ENCODE data around the gene COL1A2. TPM values are rescaled to one million over a fixed set of nuclear protein-coding genes. Genes with fewer than 3 reads are reported as not detected.

Gene COL1A2
- total RNA-seq, 4 donors from 2014 or later = 59.1 to 10,885 (median 259) TPM

- TF ChIP-seq, protein P1, sequence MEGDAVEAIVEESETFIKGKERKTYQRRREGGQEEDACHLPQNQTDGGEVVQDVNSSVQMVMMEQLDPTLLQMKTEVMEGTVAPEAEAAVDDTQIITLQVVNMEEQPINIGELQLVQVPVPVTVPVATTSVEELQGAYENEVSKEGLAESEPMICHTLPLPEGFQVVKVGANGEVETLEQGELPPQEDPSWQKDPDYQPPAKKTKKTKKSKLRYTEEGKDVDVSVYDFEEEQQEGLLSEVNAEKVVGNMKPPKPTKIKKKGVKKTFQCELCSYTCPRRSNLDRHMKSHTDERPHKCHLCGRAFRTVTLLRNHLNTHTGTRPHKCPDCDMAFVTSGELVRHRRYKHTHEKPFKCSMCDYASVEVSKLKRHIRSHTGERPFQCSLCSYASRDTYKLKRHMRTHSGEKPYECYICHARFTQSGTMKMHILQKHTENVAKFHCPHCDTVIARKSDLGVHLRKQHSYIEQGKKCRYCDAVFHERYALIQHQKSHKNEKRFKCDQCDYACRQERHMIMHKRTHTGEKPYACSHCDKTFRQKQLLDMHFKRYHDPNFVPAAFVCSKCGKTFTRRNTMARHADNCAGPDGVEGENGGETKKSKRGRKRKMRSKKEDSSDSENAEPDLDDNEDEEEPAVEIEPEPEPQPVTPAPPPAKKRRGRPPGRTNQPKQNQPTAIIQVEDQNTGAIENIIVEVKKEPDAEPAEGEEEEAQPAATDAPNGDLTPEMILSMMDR (IDR thresholded peaks at IDR 0.05) = no peak
- no peak for TF ChIP-seq POLR2A (IDR thresholded peaks at IDR 0.05)
- intact Hi-C loops (cut with DNase I; ENCODE audit: low total_unique reads) = no loop called here
- Histone ChIP-seq H3K4me3 (no peak overlapping the region), H3K4me1 (peaks cover 4 to 7% of the 10 kb centered on the region in 2 donors), H3K27ac (peak overlapping the region; percentile 48 to 98), H3K9me3 (no peaks in the 10 kb centered on the region), H3K36me3 (no peaks in the 10 kb centered on the region), H3K27me3 (no peaks in the 10 kb centered on the region)
- DNase-seq = no peak
Measured at GRCh38 chr7:94410413-94411187, 15.9 kb downstream of the COL1A2 start.

DNA sequence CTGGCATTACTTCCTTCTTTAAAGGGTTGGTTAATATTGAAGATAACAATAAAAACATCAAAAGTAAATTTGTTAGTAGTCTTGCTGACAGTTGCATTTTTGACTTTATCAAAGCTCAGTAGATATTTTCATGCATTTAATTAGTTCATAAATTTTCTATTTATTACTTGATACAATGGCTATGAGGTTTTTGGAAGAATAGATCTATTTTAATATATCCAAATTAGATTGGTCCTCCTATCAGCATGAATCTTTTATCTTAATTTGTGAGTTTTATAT lies 16.4 kb downstream of the COL1A2 start:
- Histone ChIP-seq H3K9me3 (no peaks in the 10 kb centered on the region), H3K4me1 (peaks cover 4 to 7% of the 10 kb centered on the region in 2 donors), H3K36me3 (no peaks in the 10 kb centered on the region), H3K27ac (peak overlapping the region; percentile 48 to 98), H3K27me3 (no peaks in the 10 kb centered on the region), H3K4me3 (no peak overlapping the region)
- intact Hi-C loops (cut with DNase I; ENCODE audit: low total_unique reads) = no loop called here
- DNase-seq = no peak
- TF ChIP-seq, protein P1 (IDR thresholded peaks at IDR 0.05) = no peak
- TF ChIP-seq POLR2A (IDR thresholded peaks at IDR 0.05) = no peak

DNA sequence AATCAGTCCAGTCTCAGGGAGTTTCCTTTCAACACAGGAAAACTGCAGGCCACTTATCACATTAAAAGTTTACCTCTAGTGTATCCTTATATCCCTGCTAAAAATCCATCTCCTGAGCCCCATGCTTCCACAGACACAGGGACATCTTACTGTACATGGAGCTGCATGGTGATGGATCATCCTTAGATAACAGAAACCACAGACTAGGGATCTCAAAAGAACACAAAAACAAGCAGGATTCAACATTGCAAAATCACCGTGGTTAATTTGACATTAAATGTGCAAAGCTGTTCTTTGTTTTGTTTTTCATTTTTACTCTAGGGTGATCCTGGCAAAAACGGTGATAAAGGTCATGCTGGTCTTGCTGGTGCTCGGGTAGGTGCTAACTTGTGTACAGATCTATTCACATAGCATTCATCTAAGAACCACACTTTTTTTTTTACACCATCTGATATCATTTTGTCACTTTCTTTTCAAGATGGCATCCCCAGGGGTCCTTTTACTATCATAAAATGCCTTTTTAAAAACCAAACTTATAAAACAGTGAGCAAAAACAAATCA lies 18.1 kb downstream of the COL1A2 start:
- peak overlapping the region; percentile 56 to 98 for H3K27ac ChIP-seq
- intact Hi-C loops (cut with DNase I; ENCODE audit: low total_unique reads) = no loop called here
- no peak overlapping the region for H3K4me3 ChIP-seq
- TF ChIP-seq, protein P1 (IDR thresholded peaks at IDR 0.05) = no peak
- TF ChIP-seq POLR2A (IDR thresholded peaks at IDR 0.05) = no peak
- H3K36me3 ChIP-seq = no peaks in the 10 kb centered on the region
- no peak for DNase-seq
- no peaks in the 10 kb centered on the region for H3K9me3 ChIP-seq
- H3K27me3 ChIP-seq = no peaks in the 10 kb centered on the region
- H3K4me1 ChIP-seq = peaks cover 4 to 7% of the 10 kb centered on the region in 2 donors

DNA sequence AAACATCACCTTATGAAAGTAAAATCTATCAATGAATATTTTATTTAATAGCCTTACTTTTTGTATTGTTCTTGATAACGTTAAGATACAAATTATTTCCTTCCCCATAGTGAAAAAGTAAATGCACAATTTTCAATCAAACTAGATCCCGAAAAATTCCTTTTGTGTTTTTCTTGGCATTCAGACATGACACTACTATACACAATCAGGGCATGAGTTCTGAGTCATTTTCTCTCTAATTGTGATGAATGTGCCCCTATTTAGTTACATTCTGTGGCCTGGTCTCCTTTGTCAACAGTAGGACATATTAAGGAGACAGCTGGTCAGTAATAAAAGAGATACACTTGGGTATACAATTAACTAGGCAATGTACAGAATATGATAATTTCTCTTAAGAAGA lies 19.8 kb downstream of the COL1A2 start:
- DNase-seq = no peak
- Histone ChIP-seq H3K27ac (peak overlapping the region; percentile 56 to 98), H3K4me3 (no peak overlapping the region), H3K36me3 (no peaks in the 10 kb centered on the region), H3K27me3 (no peaks in the 10 kb centered on the region), H3K4me1 (peaks cover 4 to 7% of the 10 kb centered on the region in 2 donors), H3K9me3 (no peaks in the 10 kb centered on the region)
- intact Hi-C loops (cut with DNase I; ENCODE audit: low total_unique reads) = no loop called here
- TF ChIP-seq, protein P1 (IDR thresholded peaks at IDR 0.05) = no peak
- TF ChIP-seq POLR2A (IDR thresholded peaks at IDR 0.05) = no peak

DNA sequence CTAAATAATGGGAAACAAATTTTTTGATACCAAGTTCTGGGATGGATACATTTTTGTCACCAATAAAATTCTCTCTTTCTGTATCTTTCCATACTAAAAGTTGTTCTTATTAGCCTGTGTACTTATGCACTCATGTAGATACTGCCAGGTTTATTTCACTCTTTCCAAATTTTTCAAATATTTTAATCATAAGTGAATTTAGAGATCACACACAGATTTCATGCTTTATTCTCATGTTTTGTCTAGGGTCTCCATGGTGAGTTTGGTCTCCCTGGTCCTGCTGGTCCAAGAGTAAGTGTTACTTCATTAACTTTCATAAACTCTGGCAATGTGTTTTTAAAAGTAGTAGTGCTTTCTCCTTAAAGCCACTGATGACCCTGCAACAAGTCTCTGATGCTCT lies 20.3 kb downstream of the COL1A2 start:
- Histone ChIP-seq H3K9me3 (no peaks in the 10 kb centered on the region), H3K4me3 (no peak overlapping the region), H3K36me3 (no peaks in the 10 kb centered on the region), H3K27me3 (no peaks in the 10 kb centered on the region), H3K27ac (peak overlapping the region; percentile 56 to 98), H3K4me1 (peaks cover 4 to 7% of the 10 kb centered on the region in 2 donors)
- no peak for DNase-seq
- TF ChIP-seq, protein P1 (IDR thresholded peaks at IDR 0.05) = no peak
- no peak for TF ChIP-seq POLR2A (IDR thresholded peaks at IDR 0.05)
- intact Hi-C loops (cut with DNase I; ENCODE audit: low total_unique reads) = no loop called here
